Measurements from ENCODE around the gene CNTN1. TPM values are rescaled to one million over a fixed set of nuclear protein-coding genes. Genes with fewer than 3 reads are reported as not detected.

CNTN1 gene
- total RNA-seq, 4 donors from 2014 or later, result 44.2 to 65.6 (median 57.6) TPM

DNA sequence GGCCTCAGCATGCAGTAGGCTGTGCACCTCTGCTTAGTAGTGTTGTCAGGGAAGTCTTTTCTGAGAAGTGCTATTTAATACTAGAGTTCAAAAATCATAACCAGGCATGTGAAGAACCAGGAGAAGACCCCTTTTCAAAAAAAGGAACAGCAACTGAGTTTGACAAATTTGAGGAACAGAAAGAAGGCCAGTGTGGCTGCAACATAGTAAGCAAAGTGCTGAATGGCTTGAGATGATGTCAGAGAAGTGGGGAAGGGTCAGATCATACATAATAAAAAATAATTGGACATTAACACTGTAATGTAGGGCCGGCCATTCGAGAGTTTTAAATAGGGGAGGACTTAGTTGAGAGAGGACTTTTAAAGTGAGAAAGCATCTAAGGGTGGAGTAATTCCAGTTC, 11.1 kb upstream of the CNTN1 start:
- H3K36me3 ChIP-seq, result no peaks in the 10 kb centered on the region
- no peaks in the 10 kb centered on the region for H3K4me1 ChIP-seq
- no peak for TF ChIP-seq POLR2A (IDR thresholded peaks at IDR 0.05; ENCODE audit: low read depth)
- H3K27ac ChIP-seq (replicated peaks in 1 of 4), result no peak overlapping the region
- peaks cover 0 to 12% (median 0%) of the 10 kb centered on the region in 4 donors for H3K9me3 ChIP-seq
- intact Hi-C loops (cut with DNase I), result no loop called here
- WGBS, result 84% methylated on average over 2 of the region's 2 CpGs
- DNase-seq (ENCODE audit: extremely low spot score), result no peak
- H3K27me3 ChIP-seq, result no peaks in the 10 kb centered on the region
- no peak overlapping the region for H3K4me3 ChIP-seq

DNA sequence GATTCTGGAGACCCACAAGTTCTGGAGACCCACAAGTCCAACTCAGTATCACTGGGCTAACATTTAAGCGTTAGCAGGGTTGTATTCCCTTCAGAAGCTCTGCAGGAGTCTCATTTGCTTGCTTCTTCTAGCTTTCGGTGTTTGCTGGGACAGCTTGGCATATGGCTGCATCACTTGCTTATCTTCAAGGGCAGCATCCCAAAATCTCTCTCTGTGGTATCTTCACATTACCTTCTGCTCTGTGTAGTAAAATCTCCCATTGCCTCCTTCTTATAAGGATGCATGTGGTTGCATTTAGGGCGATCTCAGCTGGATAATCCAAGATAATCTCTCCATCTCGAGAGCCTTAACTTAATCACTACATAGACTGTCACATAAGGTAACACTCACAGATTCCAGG, 7.3 kb upstream of the CNTN1 start:
- intact Hi-C loops (cut with DNase I), result no loop called here
- 68% methylated on average over 4 of the region's 4 CpGs for WGBS

DNA sequence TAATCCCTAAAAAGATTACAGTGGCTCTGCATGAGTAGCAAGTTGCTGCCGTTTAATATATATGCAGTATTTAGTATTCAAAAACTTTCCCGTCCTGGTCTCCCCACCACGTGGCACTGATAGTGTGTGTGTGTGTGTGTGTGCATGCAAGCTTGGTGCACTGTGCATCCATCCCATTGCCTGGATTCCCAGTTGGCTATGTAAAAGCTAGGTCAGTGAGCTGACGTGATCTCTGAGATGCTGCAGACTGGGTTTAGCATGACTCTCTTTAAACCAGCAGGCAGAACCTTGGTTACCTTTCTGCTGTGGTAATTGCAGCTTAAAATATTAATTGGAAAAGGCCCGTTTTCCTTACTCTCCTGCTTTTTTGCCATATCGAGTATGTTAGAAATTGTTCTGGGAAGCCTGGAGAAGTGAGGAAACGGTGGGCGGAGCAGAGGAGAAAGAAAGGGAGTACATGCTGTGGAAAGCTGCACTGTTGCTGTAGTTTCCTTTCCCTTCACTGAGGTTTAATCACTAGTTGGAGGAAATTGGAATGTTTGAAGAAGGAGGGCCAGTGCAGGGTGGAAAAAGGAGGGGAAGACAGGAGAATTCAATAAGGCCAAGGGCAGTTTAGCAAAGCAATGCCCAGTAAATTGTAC, 4.0 kb upstream of the CNTN1 start:
- Histone ChIP-seq H3K9me3 (no peaks in the 10 kb centered on the region), H3K27ac (replicated peaks in 1 of 4) (no peak overlapping the region), H3K27me3 (peaks cover 0 to 7% (median 0%) of the 10 kb centered on the region in 4 donors), H3K4me1 (peaks cover 4 to 11% (median 7%) of the 10 kb centered on the region in 4 donors), H3K36me3 (no peaks in the 10 kb centered on the region), H3K4me3 (no peak overlapping the region)
- no peak for DNase-seq (ENCODE audit: extremely low spot score)
- TF ChIP-seq POLR2A (IDR thresholded peaks at IDR 0.05; ENCODE audit: low read depth) (no peak), POLR2AphosphoS5 (IDR thresholded peaks at IDR 0.05) (no peak), EP300 (IDR thresholded peaks at IDR 0.05) (no peak)
- TF ChIP-seq, protein P1, sequence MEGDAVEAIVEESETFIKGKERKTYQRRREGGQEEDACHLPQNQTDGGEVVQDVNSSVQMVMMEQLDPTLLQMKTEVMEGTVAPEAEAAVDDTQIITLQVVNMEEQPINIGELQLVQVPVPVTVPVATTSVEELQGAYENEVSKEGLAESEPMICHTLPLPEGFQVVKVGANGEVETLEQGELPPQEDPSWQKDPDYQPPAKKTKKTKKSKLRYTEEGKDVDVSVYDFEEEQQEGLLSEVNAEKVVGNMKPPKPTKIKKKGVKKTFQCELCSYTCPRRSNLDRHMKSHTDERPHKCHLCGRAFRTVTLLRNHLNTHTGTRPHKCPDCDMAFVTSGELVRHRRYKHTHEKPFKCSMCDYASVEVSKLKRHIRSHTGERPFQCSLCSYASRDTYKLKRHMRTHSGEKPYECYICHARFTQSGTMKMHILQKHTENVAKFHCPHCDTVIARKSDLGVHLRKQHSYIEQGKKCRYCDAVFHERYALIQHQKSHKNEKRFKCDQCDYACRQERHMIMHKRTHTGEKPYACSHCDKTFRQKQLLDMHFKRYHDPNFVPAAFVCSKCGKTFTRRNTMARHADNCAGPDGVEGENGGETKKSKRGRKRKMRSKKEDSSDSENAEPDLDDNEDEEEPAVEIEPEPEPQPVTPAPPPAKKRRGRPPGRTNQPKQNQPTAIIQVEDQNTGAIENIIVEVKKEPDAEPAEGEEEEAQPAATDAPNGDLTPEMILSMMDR (IDR thresholded peaks at IDR 0.05), result no peak
- 81% methylated on average over 8 of the region's 8 CpGs for WGBS
- intact Hi-C loops (cut with DNase I), result no loop called here

More for the DNA sequence above, 7.3 kb upstream of the CNTN1 start:
- Histone ChIP-seq H3K4me3 (no peak overlapping the region), H3K27me3 (no peaks in the 10 kb centered on the region), H3K9me3 (no peaks in the 10 kb centered on the region), H3K4me1 (no peaks in the 10 kb centered on the region), H3K27ac (replicated peaks in 1 of 4) (no peak overlapping the region), H3K36me3 (no peaks in the 10 kb centered on the region)
- no peak for DNase-seq (ENCODE audit: extremely low spot score)
- TF ChIP-seq, protein P1 (IDR thresholded peaks at IDR 0.05), result no peak
- no peak for TF ChIP-seq POLR2A (IDR thresholded peaks at IDR 0.05; ENCODE audit: low read depth)
- TF ChIP-seq POLR2AphosphoS5 (IDR thresholded peaks at IDR 0.05), result no peak
- TF ChIP-seq EP300 (IDR thresholded peaks at IDR 0.05), result no peak

DNA sequence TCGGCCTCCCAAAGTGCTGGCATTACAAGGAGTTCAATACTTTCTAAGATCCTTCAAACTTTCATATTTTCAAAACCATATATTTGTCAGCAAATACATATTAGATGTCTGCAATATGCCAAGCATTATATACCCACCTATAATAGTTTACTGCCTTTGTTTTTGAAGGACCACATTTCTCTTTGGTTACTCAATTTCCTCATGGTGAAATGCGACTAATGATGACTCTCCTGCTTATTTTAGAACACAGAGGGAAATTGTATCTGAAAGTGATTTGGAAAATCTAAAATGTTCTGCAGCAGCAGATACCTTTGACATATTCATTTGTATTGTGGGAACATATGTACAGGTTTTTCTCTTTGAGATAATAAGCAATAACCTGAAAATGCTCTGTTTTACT, 2.7 kb upstream of the CNTN1 start:
- no peak for DNase-seq (ENCODE audit: extremely low spot score)

DNA sequence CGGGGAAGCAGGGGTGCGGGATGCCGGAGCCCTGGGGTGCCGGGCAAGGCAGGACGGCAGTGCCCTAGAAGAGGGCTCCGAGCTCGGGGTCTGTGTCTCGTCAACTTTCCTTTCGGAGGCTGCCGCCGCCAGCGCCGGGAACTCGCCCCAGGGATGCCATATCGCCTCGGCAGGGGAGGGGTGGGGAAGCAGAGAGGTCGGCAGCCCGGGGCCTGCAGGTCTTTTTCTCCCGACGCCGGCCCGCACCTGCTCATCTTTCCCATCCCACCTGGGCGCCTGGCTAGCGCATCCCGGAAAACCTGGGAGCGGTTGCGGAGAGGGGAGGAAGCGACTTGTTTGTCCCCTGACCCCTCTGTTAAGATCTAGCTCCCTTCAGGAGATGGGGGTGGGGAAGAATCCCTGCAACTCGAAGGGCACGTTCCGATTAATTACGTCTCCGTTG, 547 bp downstream of the CNTN1 start:
- TF ChIP-seq POLR2AphosphoS5 (IDR thresholded peaks at IDR 0.05) (no peak), POLR2A (IDR thresholded peaks at IDR 0.05; ENCODE audit: low read depth) (no peak), EP300 (IDR thresholded peaks at IDR 0.05) (no peak)
- TF ChIP-seq, protein P1 (IDR thresholded peaks at IDR 0.05), result no peak
- Histone ChIP-seq H3K27ac (replicated peaks in 1 of 4) (peak overlapping the region; percentile 75 to 82 (median 78)), H3K4me1 (peaks cover 11 to 18% (median 16%) of the 10 kb centered on the region in 4 donors)

More for the DNA sequence above, 2.7 kb upstream of the CNTN1 start:
- intact Hi-C loops (cut with DNase I), result no loop called here
- Histone ChIP-seq H3K36me3 (no peaks in the 10 kb centered on the region), H3K27me3 (peaks cover 0 to 7% (median 0%) of the 10 kb centered on the region in 4 donors), H3K4me3 (no peak overlapping the region), H3K4me1 (peaks cover 11 to 18% (median 14%) of the 10 kb centered on the region in 4 donors), H3K27ac (replicated peaks in 1 of 4) (no peak overlapping the region), H3K9me3 (no peaks in the 10 kb centered on the region)
- WGBS, result 78% methylated on average over 2 of the region's 2 CpGs
- no peak for TF ChIP-seq POLR2A (IDR thresholded peaks at IDR 0.05; ENCODE audit: low read depth)
- no peak for TF ChIP-seq POLR2AphosphoS5 (IDR thresholded peaks at IDR 0.05)
- TF ChIP-seq EP300 (IDR thresholded peaks at IDR 0.05), result no peak
- TF ChIP-seq, protein P1 (IDR thresholded peaks at IDR 0.05), result no peak

More for the DNA sequence above, 547 bp downstream of the CNTN1 start:
- DNase-seq (ENCODE audit: extremely low spot score), result no peak
- no peaks in the 10 kb centered on the region for H3K36me3 ChIP-seq
- whole genome bisulfite sequencing, result 3% methylated on average over 21 of the region's 33 CpGs
- H3K27me3 ChIP-seq, result peaks cover 0 to 7% (median 0%) of the 10 kb centered on the region in 4 donors
- no peaks in the 10 kb centered on the region for H3K9me3 ChIP-seq
- peak overlapping the region; percentile 75 to 92 (median 82) for H3K4me3 ChIP-seq
- intact Hi-C loops (cut with DNase I), result loop anchor here (5.0 kb wide), 1 partner anchor 230 kb away; no protein-coding TSS in a partner anchor
